GM10266 (cell line): Measurements from ENCODE around the gene ARHGAP12.

ENCODE experiments used
- DNase-seq: peaks from one replicate; pipeline ENCODE4 v3.0.0; 2012; ENCODE audit errors: extremely low spot score
- TF ChIP-seq, protein P1 (sequence below): IDR thresholded peaks from 2 replicates; pipeline ENCODE4 v1.5.1; 2012; ENCODE audit warnings: mild to moderate bottlenecking, low read depth; ENCODE audit not compliant: control insufficient read depth, insufficient read depth; ENCODE audit errors: missing control alignments

Gene ARHGAP12

DNA sequence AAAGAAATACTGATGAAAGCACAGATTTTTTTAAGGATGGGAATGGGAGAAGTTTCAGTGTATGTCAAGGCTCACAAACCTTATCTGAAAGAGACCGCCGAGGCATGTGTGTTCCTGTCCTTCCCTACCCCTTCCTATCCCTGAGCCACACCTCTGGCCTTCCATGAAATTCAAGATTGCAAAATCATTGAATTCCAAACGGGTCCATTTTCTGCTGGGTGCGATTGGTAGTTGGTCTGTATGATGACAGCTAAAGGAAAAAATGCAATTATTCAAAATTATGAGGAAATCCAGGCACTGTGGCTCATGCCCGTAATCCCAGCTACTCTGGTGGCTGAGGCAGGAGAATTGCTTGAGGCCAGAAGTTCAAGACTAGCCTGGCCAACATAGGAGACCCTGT is 170.1 kb downstream of the ARHGAP12 start:
- TF ChIP-seq, protein P1, sequence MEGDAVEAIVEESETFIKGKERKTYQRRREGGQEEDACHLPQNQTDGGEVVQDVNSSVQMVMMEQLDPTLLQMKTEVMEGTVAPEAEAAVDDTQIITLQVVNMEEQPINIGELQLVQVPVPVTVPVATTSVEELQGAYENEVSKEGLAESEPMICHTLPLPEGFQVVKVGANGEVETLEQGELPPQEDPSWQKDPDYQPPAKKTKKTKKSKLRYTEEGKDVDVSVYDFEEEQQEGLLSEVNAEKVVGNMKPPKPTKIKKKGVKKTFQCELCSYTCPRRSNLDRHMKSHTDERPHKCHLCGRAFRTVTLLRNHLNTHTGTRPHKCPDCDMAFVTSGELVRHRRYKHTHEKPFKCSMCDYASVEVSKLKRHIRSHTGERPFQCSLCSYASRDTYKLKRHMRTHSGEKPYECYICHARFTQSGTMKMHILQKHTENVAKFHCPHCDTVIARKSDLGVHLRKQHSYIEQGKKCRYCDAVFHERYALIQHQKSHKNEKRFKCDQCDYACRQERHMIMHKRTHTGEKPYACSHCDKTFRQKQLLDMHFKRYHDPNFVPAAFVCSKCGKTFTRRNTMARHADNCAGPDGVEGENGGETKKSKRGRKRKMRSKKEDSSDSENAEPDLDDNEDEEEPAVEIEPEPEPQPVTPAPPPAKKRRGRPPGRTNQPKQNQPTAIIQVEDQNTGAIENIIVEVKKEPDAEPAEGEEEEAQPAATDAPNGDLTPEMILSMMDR: no peak
- DNase-seq: no peak

DNA sequence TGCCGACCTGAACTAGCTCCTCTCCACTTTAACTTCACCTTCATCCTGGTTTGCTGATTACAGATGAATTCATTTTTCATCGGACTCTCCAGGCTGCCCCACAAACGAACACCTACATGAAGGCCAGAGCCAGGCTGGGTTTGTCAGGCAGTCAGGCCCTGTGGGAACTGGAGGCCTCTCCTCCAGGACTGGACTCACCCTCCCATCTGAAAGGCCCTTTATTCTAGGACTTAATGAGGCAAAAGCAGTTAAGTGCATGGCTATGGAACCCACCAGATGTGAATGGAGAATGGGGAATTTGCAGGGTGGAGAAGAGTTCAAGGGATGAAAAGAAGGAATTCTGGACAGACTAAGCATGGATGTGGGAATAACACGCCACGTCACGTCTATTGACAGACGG is 170.8 kb downstream of the ARHGAP12 start:
- TF ChIP-seq, protein P1: no peak
- DNase-seq: no peak

DNA sequence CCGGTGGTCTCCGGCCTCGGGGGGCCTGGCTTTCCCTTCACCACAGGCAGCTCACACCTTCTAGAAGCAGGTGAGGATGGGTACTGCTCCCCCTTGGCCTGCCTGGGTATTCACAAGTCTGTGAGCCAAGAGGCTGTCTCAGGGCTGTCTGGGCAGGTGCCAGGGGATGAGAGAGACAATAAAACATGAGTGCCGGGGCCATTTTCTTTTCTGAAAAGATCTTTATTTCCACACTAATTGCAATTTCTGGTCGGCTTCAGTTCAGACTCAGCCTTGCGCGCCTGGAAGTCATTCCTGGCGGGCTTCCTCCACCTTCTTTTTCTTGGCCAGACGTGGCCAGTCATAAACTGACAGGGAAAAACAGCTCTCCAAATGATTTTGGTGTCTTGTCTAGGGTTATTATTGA is 171.2 kb downstream of the ARHGAP12 start:
- TF ChIP-seq, protein P1: no peak
- no peak for DNase-seq

DNA sequence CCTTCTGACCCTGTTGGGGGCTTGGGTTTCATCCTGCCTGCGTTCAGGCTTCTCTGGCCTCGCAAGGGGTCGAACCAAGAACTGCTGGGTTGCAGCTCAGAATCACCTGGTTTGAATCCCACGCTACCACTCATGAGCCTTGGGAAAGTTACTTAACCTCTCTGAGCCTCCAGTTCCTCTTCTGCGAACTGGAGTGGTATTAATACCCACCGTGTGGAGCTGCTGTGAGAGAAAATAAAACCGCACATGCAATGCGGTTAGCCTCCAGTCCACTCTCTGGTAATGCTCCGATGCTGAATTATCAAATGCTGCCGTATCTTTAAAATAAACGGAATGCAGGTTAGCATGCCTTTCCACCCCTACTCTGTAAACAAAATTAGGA is 171.9 kb downstream of the ARHGAP12 start:
- TF ChIP-seq, protein P1: no peak
- no peak for DNase-seq

DNA sequence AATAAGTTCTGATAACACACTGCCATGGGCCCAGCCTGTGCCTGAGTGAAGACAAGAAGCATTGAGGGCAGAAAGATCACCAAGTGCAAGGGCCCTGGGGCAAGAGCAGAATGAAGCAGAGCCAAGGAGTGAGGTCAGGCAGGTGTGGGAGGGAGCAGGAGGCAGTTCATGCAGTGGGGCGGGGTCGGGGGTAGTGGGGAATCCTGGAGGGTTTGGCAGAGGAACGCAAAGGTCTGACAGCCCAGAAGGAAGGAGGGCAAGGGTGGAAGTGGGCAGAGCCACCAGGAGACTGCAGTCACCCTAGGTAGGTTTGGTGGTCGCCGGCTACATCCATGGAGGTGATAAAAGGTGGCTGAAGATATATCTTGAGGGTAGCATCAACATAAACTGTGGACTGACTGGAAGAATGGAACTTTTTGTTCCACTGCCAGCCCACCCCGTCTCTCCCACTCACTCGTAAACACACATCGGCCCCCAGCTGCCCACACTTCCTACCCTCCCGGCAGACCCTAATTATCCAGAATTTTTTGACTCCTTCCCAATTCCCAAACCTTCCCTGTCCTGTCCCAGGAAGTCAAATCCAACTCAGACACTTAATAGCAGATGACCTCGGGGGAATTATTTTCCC is 172.4 kb downstream of the ARHGAP12 start:
- no peak for DNase-seq
- TF ChIP-seq, protein P1: no peak
